Glomerular endothelial cell (primary cell): ENCODE results near the gene SLC25A28. TPM values are rescaled to one million over a fixed set of nuclear protein-coding genes. Genes with fewer than 3 reads are reported as not detected.
"Not testable (repeated sequence)": the region's sequence is repeated elsewhere in the genome, so short reads cannot be mapped to it uniquely, and the experiment has no call there.

Source experiments
- DNase-seq: peaks from one replicate; pipeline ENCODE4 v3.0.0-alpha.2; 2011; ENCODE audit warnings: low read depth, low spot score; ENCODE audit errors: extremely low read depth
- total RNA-seq: library from RNA; depleted of rRNA; stranded (reverse); fragments of >200 nt; gene quantifications from 2 replicates; pipeline ENCODE4 v1.2.3, GENCODE V29; 2015

Gene SLC25A28
- total RNA-seq, 1 donor from 2014 or later: 16.2 TPM

DNA sequence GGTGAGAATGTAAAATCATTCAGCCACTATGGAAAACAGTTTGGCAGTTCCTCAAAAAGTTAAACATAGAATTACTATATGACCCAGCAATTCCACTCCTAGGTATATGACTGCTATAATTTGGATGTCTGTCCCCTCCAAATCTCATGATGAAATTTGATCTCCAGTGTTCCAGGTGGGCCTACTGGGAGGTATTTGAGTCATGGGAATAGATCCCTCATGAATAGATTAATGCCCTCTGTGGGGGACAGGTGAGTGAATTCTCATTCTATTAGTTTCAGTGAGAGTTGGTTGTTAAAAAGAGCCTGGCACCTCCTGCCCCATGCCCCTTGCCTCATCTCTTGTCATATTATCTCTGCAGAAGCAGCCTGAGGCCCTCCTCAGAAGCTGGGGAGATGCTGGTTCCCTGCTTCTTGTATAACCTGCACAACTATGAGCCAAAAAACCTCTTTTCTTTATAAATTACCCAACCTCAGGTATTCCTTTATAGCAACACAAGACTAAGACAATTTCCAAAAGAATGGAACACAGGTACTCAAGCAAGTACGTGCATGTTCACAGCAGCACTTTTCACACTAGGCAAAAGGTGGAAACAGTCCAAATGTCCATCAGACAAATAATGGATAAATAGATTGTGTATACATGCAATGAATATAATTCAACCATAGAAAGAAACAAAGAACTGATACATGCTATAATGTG is 8.8 kb upstream of the SLC25A28 start:
- no peak for DNase-seq

DNA sequence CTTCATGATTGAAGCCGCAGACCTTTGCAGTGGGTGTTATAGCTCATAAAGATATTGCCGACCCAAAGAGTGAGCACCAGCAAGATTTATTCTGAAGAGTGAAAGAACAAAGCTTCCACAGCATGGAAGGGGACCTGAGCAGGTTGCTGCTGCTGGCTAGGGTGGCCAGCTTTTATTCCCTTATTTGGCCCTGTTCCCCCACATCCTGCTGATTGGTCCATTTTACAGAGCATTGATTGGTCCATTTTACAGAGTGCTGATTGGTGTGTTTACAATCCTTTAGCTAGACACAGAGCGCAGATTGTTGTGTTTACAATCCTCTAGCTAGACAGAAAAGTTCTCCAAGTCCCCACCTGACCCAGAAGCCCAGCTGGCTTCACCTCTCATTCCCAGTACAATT is 4.9 kb upstream of the SLC25A28 start:
- DNase-seq: not testable (repeated sequence)

DNA sequence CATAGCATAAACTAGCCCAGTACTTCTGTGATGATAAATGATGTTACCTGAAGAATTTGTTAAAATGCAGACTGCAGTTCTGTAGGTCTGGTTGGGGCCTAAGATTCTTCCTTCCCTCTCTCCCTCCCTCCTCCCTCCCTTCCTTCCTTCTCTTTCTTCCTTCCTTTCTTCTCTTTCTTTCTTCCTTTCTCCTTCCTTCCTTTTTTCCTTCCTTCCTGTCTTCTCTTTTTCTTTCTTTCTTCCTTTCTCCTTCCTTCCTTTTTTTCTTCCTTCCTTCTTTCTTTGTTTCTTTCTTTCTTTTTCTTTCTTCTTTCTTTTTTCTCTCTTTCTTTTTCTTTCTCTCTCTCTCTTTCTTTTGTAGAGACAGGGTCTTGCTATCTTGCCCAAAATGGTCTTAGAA is 3.7 kb upstream of the SLC25A28 start:
- no peak for DNase-seq

DNA sequence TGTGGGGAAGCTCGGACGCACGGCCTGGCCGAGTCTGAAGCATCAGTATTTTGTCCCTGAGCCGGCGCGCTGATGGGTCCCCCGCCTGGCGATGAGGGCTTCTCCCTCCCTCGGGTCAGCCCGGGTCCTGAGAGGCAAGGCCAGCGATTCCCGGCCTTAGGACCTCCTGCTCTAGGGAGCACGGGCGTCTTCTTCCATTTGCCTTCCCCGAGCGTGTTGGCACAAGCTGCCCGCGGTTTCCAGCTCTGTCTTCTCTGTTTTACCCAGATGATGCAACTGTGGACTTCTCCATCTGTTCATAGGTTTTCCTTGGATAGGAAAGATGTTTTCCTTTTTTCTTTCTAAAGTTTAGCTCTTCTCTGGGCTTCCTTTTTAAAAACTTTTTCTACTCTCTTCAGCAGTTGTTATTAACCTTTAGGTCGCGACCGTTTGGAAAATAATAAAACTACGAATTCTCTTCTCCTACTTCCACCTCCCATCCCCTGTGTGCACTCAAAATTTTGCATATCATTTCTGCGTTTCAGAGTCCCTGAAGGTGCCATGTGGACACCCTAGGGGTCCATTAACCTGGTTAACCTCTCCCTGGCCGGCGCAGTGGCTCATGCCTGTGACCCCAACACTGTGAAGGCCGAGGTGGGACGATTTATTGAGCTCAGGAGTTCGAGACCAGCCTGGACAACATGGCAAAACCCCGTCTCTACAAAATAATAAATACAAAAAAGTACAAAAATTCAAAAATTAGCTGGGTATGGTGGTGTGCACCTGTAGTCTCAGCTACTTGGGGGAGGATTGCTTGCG is 1.4 kb upstream of the SLC25A28 start:
- no peak for DNase-seq

DNA sequence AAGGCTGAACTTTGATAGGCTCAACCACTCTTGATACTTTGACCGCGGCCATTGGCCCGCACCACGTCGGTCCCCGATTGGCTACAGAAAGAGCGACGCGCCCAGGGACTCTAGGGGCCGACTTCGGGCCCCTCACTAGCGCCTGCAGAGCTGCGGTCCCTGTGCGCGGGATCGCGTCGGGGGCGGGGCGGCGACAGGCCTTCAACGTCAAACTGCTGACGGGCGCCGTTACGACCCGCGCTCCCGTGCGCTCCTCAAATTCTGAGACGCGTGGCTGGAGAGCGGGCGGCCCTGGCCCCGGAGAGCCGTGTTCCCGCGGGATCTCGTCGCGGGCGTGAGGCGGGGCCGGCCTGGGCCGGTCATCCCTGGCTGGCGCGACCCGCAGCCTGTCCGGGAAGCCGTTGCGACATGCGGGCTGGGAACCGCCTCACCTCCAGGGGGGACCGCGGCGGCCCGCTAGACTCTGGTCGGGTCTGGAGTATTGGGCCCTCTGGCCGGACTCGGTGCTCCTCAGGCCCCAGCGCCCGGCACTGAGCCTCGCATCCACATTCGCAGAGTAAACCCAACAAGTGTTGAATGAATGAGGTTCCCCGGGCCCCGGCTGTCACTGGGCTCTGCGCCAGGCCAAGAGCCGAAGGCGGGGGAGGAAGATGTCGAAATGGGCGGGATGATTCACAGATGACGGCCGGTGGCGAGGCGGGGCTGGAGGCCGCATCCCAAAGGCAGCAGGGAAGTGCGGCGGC is 643 bp upstream of the SLC25A28 start:
- DNase-seq: peak; percentile 45

DNA sequence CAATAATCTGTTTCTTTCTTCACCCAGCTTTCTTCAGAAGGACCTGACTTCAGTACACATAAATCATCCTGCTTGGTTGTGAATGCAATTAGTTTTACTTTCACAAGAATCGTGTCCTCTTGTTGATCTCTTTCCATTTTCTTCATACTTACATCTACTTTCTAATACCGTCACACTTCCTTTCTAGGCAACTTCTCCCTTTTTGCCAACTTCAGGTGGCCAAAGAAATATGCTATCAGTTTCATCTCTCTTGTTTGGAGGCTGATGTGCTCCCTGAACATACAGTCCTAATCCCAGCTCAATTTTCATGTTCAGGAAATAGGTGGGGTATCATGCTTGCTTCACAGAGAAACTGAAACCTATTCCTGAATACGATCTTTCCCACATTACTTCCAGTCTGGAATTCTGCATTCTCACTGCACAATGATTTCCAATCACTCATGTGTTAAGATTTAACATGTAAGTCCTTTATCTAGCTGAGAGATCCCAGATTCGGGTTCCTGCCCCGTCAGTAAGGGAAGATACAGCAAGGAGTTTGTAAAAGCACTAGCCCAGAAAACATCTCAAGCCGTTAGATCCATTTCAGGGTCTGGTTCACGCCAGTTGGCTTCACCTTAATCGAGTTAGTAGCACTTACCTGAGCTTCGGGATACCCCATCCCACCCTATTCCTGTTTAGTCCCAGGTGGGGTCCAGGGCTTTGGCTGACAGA is 994 bp downstream of the SLC25A28 start:
- no peak for DNase-seq

DNA sequence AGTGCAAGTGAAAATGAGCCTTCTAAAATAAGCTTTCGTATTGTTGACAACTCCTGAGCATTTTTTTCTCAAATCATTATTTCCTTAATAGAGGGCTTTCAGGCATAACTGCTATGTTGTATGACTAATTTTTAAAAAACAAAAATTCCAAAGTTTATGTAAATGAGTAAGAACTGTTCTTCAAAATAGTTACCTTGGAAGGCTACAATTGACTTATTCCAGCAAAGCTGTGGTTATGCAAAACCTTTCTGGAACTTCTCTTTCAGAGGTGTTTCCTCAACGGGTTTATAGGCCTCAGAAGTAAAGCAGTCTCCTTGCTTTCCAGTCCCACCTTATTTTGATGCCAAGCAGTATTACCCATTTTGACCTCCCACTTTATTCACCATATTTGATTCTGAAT is 2.5 kb downstream of the SLC25A28 start:
- no peak for DNase-seq

GRCh38 chr10:99615426-99615825 is 4.8 kb downstream of the SLC25A28 start:
- DNase-seq: no peak

DNA sequence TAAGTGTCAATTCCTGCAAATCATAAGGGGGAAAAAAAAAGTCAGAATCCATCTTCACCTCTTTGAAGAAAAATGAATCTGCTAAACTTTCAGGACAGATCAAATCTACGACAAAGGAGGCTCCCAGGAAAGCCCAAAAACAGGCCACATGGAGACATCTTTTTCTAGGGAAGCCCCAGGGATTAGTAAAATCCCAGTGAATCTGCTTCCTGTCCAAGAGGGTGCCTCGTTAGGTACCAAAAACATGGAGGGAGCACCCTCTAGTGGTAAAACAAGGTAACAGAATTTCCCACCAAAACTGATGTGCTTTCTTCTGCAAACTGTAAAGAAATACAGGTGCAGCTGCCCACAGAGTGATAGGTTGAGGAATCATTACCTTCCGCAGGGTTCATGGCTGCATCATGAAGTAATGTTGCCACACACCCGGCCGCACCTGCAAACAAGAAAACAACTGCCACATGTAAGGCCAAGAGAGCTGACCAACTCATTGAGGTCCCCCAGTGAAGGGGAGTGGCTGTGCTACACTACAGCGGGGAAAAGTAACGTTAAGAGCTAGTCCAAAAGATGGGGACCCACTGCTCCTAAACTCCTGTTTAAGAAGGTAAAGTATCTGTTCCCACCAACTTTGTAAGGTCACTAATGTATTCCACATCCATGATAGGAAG is 7.9 kb downstream of the SLC25A28 start:
- no peak for DNase-seq

DNA sequence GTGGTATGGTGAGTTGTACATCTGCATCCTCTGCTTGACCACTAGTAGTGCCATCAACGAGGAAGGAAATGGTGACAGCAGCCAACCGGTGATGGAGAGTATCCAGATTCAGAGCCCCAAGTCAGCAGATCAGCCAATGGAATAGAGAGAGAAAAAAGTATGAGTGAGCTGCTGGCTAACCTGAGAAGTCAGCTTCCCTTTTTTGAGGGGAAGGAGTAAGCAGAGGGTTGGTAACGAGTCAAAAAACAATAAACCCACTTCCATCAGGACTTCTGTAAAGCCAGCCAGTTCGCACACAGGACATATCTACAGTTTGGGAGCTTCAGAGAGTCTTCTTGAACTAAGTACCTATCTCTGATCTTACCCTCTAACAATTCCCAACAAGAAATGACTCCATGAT is 8.9 kb downstream of the SLC25A28 start:
- DNase-seq: no peak

- DNase-seq: no peak
Observed at GRCh38 chr10:99610221-99610620, 10.0 kb downstream of the SLC25A28 start.

DNA sequence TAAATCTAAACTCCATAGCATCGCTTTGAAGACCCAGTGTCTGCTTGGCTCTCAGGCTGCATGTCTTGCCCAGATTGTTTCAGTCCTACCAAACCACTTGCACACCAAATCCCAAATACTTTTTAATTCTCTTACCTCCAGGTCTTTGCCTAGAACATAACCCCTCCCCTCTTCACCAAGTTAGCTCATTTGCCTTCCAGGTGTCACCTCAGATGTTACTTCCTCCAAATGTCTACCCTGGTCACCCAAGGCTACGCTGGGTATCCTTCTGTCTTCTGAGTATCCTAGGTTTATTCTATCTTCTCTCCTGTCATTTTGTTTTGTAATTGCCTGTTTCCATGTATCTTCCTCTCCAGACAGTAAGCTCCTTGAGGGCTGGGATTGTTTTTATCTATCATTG is 11.1 kb downstream of the SLC25A28 start:
- no peak for DNase-seq

GRCh38 chr10:99605351-99605750 is 14.9 kb downstream of the SLC25A28 start:
- no peak for DNase-seq

DNA sequence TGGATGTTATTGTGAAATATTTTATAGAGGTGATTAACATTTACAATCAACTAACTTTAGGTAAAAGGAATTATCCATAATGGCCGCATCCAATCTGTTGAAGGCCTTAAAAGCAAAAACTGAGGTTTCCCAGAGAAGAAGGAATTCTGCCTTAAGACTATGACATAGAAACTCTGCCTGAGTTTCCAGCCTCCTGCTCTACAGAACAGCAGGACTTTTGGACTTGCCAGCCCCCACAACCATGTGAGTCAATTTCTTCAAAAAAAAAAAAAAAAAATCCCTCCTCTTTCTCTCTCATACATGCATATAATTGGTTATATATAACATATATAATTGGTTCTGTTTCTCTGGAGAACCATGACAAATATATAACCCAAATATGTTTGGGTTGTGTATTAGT is 15.4 kb downstream of the SLC25A28 start:
- no peak for DNase-seq

DNA sequence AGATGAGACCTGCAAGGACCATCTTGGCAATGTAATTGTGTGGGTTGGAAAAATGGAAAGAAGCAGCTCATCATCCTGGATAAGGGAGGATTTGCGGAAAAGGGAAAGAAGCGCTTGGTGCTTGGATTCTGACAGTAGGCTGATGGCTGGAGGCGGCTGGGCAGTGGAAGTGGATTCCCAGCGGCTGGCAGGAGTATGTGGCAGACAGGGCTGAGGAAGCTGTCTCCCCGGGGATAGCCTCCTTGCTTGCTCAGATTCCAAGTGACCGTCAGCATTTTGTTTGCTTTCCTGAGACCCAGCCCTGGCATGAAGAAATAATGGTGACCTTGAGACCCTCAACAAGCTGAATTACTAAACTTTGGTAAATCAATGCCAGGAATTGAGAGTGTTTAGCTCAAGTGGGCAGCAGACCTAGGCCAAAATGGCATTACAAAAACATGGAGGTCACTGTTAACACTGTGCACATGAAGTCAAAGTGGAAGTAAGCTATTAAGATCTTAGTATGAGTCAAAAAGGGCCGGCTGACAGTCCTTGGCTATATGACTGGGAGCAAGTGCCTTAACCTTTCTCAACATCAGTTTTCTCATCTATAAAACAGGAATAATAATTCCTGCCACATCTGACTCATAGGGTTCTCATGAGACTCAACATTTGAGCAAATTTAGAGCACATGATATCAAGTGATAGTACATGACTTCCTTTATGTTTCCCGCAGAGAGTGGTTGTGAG is 21.3 kb downstream of the SLC25A28 start:
- no peak for DNase-seq

DNA sequence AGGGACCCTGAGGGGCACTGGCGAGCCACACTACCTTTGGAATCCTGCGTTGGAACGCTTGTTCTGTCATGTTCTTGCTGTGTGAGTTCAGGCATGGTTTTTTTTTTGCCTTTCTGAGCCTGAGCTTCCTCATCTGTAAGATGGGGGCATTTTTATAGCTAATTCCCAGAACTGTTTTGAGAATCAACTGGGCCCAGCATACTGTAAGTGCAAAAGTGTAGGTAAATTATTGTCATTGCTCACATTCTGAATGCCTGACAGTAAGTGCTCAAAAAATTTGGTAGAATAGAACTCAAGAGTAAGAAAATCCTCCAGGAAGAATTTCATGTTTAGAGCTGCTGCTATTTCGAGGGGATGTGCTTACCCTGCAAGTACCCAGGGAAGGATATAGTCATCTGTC is 22.2 kb downstream of the SLC25A28 start:
- DNase-seq: no peak

GRCh38 chr10:99596708-99597107 is 23.5 kb downstream of the SLC25A28 start:
- not testable (repeated sequence) for DNase-seq

GRCh38 chr10:99595770-99596465 is 24.3 kb downstream of the SLC25A28 start:
- no peak for DNase-seq

DNA sequence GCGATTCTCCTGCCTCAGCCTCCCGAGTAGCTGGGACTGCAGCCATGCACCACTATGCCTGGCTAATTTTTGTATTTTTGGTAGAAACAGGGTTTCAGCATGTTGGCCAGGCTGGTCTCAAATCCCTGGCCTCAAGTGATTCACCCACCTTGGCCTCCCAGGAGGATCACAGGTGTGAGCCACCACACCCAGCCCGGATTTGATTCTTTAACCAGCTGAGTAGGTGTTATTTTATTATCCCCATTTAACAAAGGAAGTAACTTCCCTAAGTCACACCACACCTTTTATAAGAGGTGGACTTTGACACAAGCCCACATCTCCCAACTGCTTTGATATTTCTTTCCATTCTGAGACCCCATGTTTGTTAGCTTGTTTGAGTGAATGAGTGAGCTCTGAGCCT is 25.0 kb downstream of the SLC25A28 start:
- DNase-seq: no peak
